ENCODE results near the gene KIAA1671. TPM values are rescaled to one million over a fixed set of nuclear protein-coding genes. Genes with fewer than 3 reads are reported as not detected.

Gene KIAA1671
- total and polyA plus RNA-seq, 4 donors: 8.7 to 35.9 (median 19.1) TPM

DNA sequence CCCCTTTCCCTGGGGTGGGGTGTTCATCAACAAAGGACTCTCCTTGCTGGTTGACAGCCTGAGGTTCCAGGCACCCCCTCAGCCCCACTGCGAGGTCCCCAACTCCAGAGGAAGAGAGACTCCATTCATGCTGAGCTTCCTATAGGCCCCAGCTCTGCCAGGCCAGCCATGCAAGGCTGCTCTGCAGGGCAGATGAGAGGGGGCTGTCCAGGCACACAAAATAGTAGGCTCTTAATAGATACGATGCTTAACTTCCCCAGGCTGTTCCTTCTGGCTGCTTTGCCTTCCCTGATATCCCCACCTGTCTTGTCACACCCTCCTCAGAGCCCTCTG is 202.1 kb downstream of the KIAA1671 start:
- no peaks in the 10 kb centered on the region for H3K27me3 ChIP-seq (ENCODE audit: control insufficient read depth in 4 of 4, insufficient read depth in 4 of 4, low read length in 3 of 4)
- peaks cover 5 to 26% (median 15%) of the 10 kb centered on the region in 4 donors for H3K4me1 ChIP-seq (ENCODE audit: control insufficient read depth in 4 of 4, insufficient read depth in 4 of 4, low read length in 3 of 4)
- TF ChIP-seq, protein P1, sequence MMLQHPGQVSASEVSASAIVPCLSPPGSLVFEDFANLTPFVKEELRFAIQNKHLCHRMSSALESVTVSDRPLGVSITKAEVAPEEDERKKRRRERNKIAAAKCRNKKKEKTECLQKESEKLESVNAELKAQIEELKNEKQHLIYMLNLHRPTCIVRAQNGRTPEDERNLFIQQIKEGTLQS (IDR thresholded peaks at IDR 0.05): no peak
- TF ChIP-seq HNF4G (IDR thresholded peaks at IDR 0.05) (no peak), JUND (IDR thresholded peaks at IDR 0.05) (no peak), RAD21 (IDR thresholded peaks at IDR 0.05) (no peak), RXRA (IDR thresholded peaks at IDR 0.05) (no peak), YY1 (IDR thresholded peaks at IDR 0.05) (no peak), SP1 (IDR thresholded peaks at IDR 0.05) (no peak), TAF1 (conservative IDR thresholded peaks at IDR 0.05) (no peak), EGR1 (IDR thresholded peaks at IDR 0.05; ENCODE audit: low read depth in 2 of 2) (no peak), FOXA2 (IDR thresholded peaks at IDR 0.05) (no peak), FOXA1 (IDR thresholded peaks at IDR 0.05) (no peak), NR2F2 (IDR thresholded peaks at IDR 0.05) (no peak), HNF4A (conservative IDR thresholded peaks at IDR 0.05) (no peak), GABPA (IDR thresholded peaks at IDR 0.05 in 1 of 2, conservative IDR thresholded peaks at IDR 0.05 in 1 of 2) (no peak)
- TF ChIP-seq, protein P2, sequence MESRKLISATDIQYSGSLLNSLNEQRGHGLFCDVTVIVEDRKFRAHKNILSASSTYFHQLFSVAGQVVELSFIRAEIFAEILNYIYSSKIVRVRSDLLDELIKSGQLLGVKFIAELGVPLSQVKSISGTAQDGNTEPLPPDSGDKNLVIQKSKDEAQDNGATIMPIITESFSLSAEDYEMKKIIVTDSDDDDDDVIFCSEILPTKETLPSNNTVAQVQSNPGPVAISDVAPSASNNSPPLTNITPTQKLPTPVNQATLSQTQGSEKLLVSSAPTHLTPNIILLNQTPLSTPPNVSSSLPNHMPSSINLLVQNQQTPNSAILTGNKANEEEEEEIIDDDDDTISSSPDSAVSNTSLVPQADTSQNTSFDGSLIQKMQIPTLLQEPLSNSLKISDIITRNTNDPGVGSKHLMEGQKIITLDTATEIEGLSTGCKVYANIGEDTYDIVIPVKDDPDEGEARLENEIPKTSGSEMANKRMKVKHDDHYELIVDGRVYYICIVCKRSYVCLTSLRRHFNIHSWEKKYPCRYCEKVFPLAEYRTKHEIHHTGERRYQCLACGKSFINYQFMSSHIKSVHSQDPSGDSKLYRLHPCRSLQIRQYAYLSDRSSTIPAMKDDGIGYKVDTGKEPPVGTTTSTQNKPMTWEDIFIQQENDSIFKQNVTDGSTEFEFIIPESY (IDR thresholded peaks at IDR 0.05): no peak
- TF ChIP-seq, protein P3, sequence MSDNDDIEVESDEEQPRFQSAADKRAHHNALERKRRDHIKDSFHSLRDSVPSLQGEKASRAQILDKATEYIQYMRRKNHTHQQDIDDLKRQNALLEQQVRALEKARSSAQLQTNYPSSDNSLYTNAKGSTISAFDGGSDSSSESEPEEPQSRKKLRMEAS (IDR thresholded peaks at IDR 0.05): no peak
- TF ChIP-seq, protein P4, sequence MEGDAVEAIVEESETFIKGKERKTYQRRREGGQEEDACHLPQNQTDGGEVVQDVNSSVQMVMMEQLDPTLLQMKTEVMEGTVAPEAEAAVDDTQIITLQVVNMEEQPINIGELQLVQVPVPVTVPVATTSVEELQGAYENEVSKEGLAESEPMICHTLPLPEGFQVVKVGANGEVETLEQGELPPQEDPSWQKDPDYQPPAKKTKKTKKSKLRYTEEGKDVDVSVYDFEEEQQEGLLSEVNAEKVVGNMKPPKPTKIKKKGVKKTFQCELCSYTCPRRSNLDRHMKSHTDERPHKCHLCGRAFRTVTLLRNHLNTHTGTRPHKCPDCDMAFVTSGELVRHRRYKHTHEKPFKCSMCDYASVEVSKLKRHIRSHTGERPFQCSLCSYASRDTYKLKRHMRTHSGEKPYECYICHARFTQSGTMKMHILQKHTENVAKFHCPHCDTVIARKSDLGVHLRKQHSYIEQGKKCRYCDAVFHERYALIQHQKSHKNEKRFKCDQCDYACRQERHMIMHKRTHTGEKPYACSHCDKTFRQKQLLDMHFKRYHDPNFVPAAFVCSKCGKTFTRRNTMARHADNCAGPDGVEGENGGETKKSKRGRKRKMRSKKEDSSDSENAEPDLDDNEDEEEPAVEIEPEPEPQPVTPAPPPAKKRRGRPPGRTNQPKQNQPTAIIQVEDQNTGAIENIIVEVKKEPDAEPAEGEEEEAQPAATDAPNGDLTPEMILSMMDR (IDR thresholded peaks at IDR 0.05; ENCODE audit: low read depth, low read length, missing input control): no peak
- 82% methylated on average over 2 of the region's 2 CpGs for WGBS
- DNase-seq (ENCODE audit: low spot score): no peak
- peak overlapping the region in 1 of 2 donors; percentile 10 for H3K27ac ChIP-seq (ENCODE audit: low read depth in 1 of 2, low read length in 2 of 2)
- H3K4me3 ChIP-seq (ENCODE audit: low read depth in 1 of 3, low read length in 3 of 3): no peak overlapping the region
- no peaks in the 10 kb centered on the region for H3K36me3 ChIP-seq (ENCODE audit: control insufficient read depth in 4 of 4, insufficient read depth in 3 of 4, low read depth in 1 of 4, low read length in 3 of 4)
- H3K9ac ChIP-seq (ENCODE audit: low read depth in 1 of 2, low read length in 2 of 2): no peak overlapping the region
- H3K9me3 ChIP-seq (ENCODE audit: control insufficient read depth in 4 of 4, low read length in 3 of 4): no peaks in the 10 kb centered on the region

DNA sequence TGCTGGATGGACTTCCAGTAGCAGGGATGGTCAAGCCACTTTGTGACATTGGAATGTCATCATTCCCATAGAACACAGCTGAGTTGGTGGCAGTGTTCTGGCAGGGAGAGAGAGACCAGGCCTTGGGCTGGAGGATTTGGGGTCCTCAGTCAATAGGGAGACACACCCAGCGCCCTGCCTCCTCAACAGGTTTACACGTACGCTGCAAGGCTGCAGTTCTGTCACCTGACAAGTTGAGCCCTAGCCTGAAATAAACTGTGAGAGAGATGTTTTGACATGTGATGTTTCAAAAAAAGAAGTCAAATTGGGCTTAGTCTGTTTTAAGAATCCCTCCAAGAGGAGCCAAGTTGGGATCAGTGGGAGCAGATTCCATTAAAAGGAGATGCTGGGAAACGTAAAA is 204.2 kb downstream of the KIAA1671 start:
- TF ChIP-seq YY1 (IDR thresholded peaks at IDR 0.05): no peak
- TF ChIP-seq FOXA1 (IDR thresholded peaks at IDR 0.05): no peak
- no peak for TF ChIP-seq NR2F2 (IDR thresholded peaks at IDR 0.05)
- no peak for TF ChIP-seq TAF1 (conservative IDR thresholded peaks at IDR 0.05)
- TF ChIP-seq, protein P2 (IDR thresholded peaks at IDR 0.05): no peak
- TF ChIP-seq RXRA (IDR thresholded peaks at IDR 0.05): no peak
- TF ChIP-seq, protein P4 (IDR thresholded peaks at IDR 0.05; ENCODE audit: low read depth, low read length, missing input control): no peak
- TF ChIP-seq, protein P5, sequence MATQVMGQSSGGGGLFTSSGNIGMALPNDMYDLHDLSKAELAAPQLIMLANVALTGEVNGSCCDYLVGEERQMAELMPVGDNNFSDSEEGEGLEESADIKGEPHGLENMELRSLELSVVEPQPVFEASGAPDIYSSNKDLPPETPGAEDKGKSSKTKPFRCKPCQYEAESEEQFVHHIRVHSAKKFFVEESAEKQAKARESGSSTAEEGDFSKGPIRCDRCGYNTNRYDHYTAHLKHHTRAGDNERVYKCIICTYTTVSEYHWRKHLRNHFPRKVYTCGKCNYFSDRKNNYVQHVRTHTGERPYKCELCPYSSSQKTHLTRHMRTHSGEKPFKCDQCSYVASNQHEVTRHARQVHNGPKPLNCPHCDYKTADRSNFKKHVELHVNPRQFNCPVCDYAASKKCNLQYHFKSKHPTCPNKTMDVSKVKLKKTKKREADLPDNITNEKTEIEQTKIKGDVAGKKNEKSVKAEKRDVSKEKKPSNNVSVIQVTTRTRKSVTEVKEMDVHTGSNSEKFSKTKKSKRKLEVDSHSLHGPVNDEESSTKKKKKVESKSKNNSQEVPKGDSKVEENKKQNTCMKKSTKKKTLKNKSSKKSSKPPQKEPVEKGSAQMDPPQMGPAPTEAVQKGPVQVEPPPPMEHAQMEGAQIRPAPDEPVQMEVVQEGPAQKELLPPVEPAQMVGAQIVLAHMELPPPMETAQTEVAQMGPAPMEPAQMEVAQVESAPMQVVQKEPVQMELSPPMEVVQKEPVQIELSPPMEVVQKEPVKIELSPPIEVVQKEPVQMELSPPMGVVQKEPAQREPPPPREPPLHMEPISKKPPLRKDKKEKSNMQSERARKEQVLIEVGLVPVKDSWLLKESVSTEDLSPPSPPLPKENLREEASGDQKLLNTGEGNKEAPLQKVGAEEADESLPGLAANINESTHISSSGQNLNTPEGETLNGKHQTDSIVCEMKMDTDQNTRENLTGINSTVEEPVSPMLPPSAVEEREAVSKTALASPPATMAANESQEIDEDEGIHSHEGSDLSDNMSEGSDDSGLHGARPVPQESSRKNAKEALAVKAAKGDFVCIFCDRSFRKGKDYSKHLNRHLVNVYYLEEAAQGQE (IDR thresholded peaks at IDR 0.05): no peak
- TF ChIP-seq GABPA (IDR thresholded peaks at IDR 0.05 in 1 of 2, conservative IDR thresholded peaks at IDR 0.05 in 1 of 2): no peak
- no peak overlapping the region for H3K4me3 ChIP-seq (ENCODE audit: low read depth in 1 of 3, low read length in 3 of 3)
- H3K27me3 ChIP-seq (ENCODE audit: control insufficient read depth in 4 of 4, insufficient read depth in 4 of 4, low read length in 3 of 4): no peaks in the 10 kb centered on the region
- DNase-seq (ENCODE audit: low spot score): no peak
- 88% methylated on average over 4 of the region's 4 CpGs for WGBS
- H3K27ac ChIP-seq (ENCODE audit: low read depth in 1 of 2, low read length in 2 of 2): no peak overlapping the region
- peaks cover 5 to 29% (median 15%) of the 10 kb centered on the region in 4 donors for H3K4me1 ChIP-seq (ENCODE audit: control insufficient read depth in 4 of 4, insufficient read depth in 4 of 4, low read length in 3 of 4)
- H3K36me3 ChIP-seq (ENCODE audit: control insufficient read depth in 4 of 4, insufficient read depth in 3 of 4, low read depth in 1 of 4, low read length in 3 of 4): peaks cover 0 to 3% (median under 1%) of the 10 kb centered on the region in 4 donors
- no peaks in the 10 kb centered on the region for H3K9me3 ChIP-seq (ENCODE audit: control insufficient read depth in 4 of 4, low read length in 3 of 4)
- H3K9ac ChIP-seq (ENCODE audit: low read depth in 1 of 2, low read length in 2 of 2): no peak overlapping the region

All from liver (tissue), 9 donors.